G401 (cell line): ENCODE measurements around the gene SYNPO. TPM values are rescaled to one million over a fixed set of nuclear protein-coding genes. Genes with fewer than 3 reads are reported as not detected.
A peak's percentile ranks its signal among the peaks of the same experiment; 100 is the strongest.

Experiments
- DNase-seq: peaks from one replicate; pipeline ENCODE4 v3.0.0-alpha.2; 2015; ENCODE audit warnings: low spot score
- in situ Hi-C: cut with HindIII; loops from 2 replicates; pipeline ENCODE4 v1.10.0; 2016; ENCODE audit warnings: low sequenced_read_pairs, mixed read lengths
- total RNA-seq: library from RNA; depleted of rRNA; stranded (reverse); fragments of >200 nt; shearing (Covaris generic); gene quantifications from 2 replicates; pipeline ENCODE4 v1.2.3, GENCODE V29; 2014

SYNPO gene
- total RNA-seq, 1 experiment from 2014 or later: 3.6 TPM

GRCh38 chr5:150606476-150606875 lies 34.0 kb upstream of the SYNPO start:
- DNase-seq: no peak
- in situ Hi-C loops: no loop called here

GRCh38 chr5:150607105-150607504 lies 33.4 kb upstream of the SYNPO start:
- DNase-seq: no peak
- in situ Hi-C loops: no loop called here

- in situ Hi-C loops: no loop called here
- DNase-seq: no peak
These were observed 32.5 kb upstream of the SYNPO start for GRCh38 chr5:150607991-150608390.

DNA sequence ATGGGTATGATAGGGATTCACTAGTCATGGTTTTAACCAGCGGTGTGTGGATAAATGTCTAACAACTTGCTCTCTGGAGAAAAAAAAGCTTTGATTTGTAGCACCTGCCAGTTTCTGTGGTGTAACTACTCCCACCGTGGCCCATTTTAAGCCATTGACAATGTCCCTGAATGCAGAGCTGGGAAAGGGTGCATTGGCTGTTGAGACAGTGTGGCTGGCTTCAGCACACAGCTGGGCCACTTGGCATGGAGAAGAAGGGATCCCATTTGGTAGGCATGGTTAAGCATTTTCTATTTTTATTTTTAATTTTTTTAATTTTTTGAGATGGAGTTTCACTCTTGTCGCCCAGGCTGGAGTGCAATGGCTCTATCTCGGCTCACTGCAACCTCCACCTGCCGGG lies 31.5 kb upstream of the SYNPO start:
- in situ Hi-C loops: no loop called here
- DNase-seq: no peak

DNA sequence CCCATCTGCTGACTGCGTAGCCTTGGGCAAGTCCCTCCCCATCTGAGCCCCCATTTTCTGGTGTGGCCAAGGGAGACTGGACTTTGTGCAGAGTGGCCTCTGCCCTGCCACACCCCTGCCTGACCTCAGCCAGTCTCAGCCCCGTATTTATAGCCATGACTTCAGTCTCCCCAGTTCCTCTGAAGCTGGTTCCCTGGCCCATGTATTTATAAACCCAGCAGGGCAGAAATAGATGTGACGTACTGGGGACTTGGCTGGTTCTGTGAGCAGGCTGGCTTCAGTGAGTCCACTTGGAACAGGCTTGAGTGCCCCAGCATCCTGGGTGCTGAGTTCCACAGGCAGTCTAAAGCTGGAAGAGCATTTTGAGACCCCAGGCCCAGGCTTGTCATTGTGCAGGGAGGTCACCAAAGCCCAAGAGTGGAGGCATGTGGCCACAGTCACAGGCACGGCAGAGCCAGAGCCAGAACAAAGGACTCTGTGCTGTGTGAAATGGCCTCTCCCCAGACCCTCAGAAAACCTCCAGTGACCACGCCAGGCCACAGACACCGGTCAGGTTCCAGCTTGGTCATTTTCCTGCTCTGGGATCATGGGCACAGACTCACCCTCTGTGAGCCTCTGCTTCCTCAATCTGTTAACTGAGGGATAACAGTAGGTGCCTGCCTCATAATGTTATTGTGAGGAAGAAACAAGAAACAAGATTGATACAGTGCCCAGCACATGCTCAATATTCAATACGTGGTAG lies 30.4 kb upstream of the SYNPO start:
- peak; percentile 41 for DNase-seq

DNA sequence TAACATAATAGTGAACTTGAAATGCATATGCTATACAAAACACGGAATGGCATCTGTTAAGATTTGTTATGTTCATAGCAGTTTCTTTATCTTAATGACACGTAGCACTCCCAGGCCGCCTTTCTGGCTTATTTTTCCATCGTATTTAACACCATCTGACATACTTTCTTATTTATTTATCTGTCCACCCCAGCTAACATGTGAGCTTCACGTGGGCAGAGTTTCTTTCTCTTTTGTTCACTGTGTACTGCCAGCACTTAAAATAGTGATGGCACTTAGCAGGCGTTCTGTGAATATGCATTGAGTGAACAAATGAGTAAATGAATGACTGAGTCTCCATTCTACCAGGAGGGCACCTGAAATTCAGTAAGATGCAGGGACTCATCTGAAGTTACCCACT lies 29.4 kb upstream of the SYNPO start:
- no peak for DNase-seq
- in situ Hi-C loops: no loop called here

More for the DNA sequence above, 30.4 kb upstream of the SYNPO start:
- in situ Hi-C loops: no loop called here

DNA sequence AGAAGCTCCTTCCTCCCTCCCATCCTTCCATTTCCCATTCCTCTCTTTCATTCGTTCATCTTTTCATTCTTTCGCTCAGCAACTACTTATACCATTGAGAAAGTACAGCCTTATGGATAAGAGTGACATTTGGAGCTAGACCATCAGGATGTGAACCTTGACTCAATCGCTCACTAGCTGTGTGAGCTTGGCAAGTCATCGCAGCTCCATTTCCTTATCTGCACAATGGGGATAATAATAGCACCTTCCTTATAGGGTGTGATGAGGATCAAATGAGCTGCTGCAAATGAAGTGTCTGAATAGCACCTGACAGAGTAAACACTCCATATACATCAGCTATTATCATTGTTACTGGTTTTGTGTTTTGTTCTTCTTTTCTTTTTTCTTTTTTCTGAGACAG lies 28.1 kb upstream of the SYNPO start:
- in situ Hi-C loops: no loop called here
- no peak for DNase-seq

DNA sequence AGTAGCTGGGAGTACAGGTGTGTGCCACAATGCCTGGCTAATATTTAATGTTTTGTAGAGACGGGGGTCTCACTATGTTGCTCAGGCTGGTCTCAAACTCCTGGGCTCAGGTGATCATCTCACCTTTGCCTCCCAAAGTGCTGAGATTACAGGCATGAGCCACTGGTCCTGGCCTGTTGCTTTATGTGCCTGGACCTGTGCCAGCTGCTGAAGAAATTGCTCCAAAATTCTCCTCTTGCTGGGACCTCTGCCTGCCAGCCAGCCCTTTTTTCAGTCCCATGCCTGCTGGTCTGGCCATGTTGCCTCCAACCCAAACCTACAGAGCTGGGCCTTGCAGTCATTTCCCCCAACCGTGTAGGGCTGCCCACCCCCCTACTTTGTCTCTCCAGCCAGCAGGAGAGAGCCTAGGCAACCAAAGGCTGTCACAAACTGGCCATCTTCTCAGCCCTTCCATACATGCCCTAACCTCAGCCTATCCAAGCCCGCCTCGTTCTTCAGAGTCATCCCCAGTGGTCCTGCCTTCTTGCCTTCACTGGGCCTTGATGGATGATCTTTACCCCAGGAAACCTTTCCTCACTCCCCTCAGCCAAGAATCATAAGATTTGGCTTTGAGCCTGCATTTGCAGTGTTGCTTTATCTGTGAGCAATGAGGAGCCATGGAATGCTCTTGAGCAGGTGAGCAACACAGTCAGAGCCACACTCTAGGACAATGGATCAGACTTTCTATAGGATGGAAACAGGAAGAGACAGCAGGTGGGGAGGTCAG lies 27.4 kb upstream of the SYNPO start:
- DNase-seq: peak; percentile 37
- in situ Hi-C loops: no loop called here

GRCh38 chr5:150613991-150614660 lies 26.3 kb upstream of the SYNPO start:
- in situ Hi-C loops: no loop called here
- no peak for DNase-seq

- in situ Hi-C loops: no loop called here
- no peak for DNase-seq
These were observed 25.8 kb upstream of the SYNPO start for GRCh38 chr5:150614661-150615060.

- in situ Hi-C loops: no loop called here
These were observed 25.2 kb upstream of the SYNPO start for GRCh38 chr5:150615141-150615699.

DNA sequence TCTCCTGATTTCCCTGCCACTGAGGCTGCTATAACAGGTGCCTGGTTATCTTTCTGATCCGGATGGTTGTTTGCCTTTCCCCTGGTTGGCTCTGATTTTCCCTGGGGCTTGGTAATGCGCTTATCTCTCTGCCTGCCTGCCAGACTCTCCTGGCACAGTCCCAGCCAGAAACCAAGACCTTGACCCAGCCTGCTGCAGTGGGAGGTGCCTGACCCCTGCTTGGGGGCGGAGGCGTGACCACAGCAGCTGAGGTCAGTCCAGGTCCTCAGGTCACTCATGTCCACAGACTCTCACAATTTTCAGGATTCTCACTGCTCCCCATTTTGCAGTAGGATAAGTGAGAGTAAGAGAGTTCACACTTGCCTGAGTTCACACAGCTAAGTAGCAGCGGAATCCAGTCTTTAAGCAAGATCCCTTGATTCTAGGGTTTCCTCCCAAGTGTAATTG lies 24.4 kb upstream of the SYNPO start:
- DNase-seq: no peak
- in situ Hi-C loops: no loop called here

More at GRCh38 chr5:150615141-150615699, 25.2 kb upstream of the SYNPO start:
- DNase-seq: no peak

- in situ Hi-C loops: no loop called here
These were observed 24.0 kb upstream of the SYNPO start for GRCh38 chr5:150616506-150616905.

DNA sequence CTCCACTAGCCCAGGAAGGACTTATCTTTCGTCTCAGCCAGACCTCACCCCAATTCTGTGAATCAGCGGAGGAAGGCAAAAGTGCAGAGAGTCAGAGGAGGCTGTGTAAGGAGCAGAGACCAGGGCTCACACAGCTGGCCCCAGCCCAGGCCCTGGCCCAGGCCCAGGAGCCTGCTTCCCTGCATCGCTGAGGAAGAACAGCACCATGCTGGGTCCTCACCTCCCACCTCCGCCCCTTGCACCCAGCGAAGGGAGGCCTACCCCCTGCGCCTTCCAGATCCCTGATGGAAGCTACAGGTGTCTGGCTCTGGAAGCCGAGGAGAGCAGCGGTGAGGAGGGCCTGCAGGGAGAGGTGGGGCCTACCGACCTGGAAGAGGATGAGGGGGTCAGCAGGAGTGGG lies 22.3 kb upstream of the SYNPO start:
- in situ Hi-C loops: no loop called here

More at GRCh38 chr5:150616506-150616905, 24.0 kb upstream of the SYNPO start:
- no peak for DNase-seq

DNA sequence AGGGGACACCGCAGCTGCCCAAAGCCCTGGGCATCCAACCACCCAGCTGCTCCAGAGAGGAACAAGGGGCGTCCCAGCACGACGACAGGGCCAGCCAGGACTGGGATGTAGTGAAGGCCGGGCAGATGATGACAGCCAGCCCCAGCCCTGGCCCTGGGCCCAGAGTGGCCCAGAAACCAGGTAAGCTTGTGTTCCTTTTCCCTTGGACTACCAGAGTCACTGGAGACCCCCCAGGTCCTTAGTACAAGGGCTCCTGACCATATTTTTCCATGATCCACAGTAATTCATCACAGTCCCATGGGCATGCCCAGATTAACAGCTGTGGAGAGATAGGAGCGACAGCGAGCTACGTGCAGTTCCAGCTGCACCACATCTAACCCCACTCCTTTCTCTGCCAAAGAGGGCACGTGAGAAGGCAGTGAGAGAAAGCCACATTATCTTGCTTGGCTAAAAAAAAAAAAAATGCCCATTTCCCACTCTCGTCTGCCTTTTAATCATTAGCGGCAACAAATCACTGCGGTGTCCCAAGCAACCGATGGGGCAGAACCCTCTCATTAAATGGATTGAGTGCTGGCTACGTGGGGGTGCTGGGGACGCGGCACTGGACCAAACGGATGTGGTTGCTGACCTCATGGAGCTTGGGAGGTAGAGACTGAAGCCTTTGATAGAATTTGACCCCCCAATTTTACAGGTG lies 21.7 kb upstream of the SYNPO start:
- no peak for DNase-seq
- in situ Hi-C loops: no loop called here

More for the DNA sequence above, 22.3 kb upstream of the SYNPO start:
- no peak for DNase-seq

DNA sequence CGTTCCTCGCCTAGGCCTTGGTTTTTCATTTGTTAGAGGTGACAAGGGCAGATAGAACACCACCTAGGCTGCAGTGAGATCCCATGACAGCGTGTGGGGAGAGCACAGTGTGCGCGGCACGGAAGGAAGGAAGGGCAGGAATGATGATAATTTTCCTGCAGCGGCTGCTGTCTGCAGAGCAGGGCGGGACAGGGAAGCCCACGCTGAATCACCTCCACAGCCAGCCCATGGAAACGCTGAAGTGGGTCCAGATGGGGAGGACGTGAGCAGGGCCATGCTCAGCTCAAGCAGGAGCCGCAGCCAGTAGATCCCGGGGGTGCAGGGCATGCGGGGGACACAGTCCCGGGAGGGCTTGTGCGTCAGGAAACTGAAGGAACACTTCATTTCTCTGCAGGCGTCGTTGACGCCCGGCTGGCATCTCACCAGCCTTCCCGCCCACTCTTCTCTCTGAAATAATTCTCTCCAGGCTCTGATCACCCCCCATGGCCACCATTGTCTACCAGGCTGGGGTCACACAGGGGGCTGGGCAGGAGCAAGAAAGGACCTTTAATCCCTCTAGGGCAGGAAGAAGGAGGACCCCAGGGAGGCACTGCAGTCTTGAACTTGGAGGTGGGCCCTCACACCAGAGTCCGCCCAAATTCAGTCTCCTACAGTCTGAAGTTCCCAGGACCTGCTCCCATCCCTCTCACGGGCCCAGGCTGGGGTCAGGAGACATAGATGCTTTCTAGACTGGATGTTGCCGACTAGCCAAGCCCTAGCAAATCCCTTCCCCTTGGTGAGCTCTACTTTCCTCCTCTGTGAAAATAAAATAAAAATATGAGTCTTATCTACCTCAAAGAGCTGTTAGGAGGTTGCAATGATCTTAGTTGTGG lies 20.9 kb upstream of the SYNPO start:
- in situ Hi-C loops: no loop called here
- no peak for DNase-seq

- DNase-seq: no peak
- in situ Hi-C loops: no loop called here
These were observed 19.2 kb upstream of the SYNPO start for GRCh38 chr5:150621301-150621700.

DNA sequence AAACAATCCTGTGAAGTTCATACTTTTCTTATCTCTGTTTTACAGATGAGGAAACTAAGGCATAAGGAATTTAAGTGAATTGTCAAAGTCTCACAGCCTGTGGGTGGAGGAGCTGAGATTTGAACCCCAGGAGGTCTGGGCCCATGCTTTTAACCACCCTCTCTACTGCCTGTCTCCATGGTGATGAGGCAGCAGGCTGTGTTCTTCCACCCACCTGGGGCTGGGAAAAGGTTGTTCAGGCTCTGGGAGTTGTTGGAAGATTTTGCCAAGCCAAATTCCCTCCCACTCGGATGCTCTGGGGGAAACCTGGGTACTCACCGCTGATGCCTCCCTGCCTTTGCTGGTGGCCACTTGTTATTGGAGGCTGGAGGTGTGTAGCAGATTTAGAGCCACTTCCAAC lies 18.3 kb upstream of the SYNPO start:
- in situ Hi-C loops: no loop called here
- no peak for DNase-seq
